ENCODE data around the gene TAOK1. TPM values are rescaled to one million over a fixed set of nuclear protein-coding genes. Genes with fewer than 3 reads are reported as not detected.

Gene TAOK1
- total RNA-seq, 2 experiments from 2014 or later, result 21.8 to 21.9 TPM

- peaks cover 49% of the 10 kb centered on the region for H3K4me1 Mint-ChIP-seq (ENCODE audit: low read depth)
- H3K9me3 Mint-ChIP-seq, result peaks cover 2% of the 10 kb centered on the region
- no peaks in the 10 kb centered on the region for H3K27me3 Mint-ChIP-seq (ENCODE audit: low read depth)
- CTCF ChIA-PET, result interaction anchor here (1.5 to 7.7 kb wide), 3 partner anchors 10 to 34 kb away, joined by 9 to 56 read pairs (median 29); partner anchors contain the start of gene ANKRD13B
- H3K4me3 Mint-ChIP-seq, result no peak overlapping the region
- no peak overlapping the region for H3K27ac Mint-ChIP-seq
- peaks cover 23% of the 10 kb centered on the region for H3K36me3 Mint-ChIP-seq (ENCODE audit: low read depth)
- intact Hi-C loops (cut with micrococcal nuclease), result no loop called here
- DNase-seq, result no peak
Measured at GRCh38 chr17:29582772-29583171, 192.6 kb downstream of the TAOK1 start.

- intact Hi-C loops (cut with micrococcal nuclease), result no loop called here
- DNase-seq, result no peak
- Mint-ChIP-seq H3K27ac (peak overlapping the region; percentile 43), H3K9me3 (peaks cover 2% of the 10 kb centered on the region), H3K27me3 (ENCODE audit: low read depth) (no peaks in the 10 kb centered on the region), H3K36me3 (ENCODE audit: low read depth) (peaks cover 20% of the 10 kb centered on the region), H3K4me3 (no peak overlapping the region), H3K4me1 (ENCODE audit: low read depth) (peaks cover 54% of the 10 kb centered on the region)
- CTCF ChIA-PET, result interaction anchor here (1.2 to 1.5 kb wide), 3 partner anchors 8 to 34 kb away, joined by 4 to 9 read pairs (median 6); no protein-coding TSS in a partner anchor
Measured at GRCh38 chr17:29583324-29584248, 193.4 kb downstream of the TAOK1 start.

- no peak for DNase-seq
- H3K27me3 Mint-ChIP-seq (ENCODE audit: low read depth), result no peaks in the 10 kb centered on the region
- peak overlapping the region; percentile 77 for H3K27ac Mint-ChIP-seq
- intact Hi-C loops (cut with micrococcal nuclease), result no loop called here
- peaks cover 54% of the 10 kb centered on the region for H3K4me1 Mint-ChIP-seq (ENCODE audit: low read depth)
- peaks cover 2% of the 10 kb centered on the region for H3K9me3 Mint-ChIP-seq
- CTCF ChIA-PET, result interaction anchor here (1.2 to 1.5 kb wide), 3 partner anchors 9 to 33 kb away, joined by 4 to 9 read pairs (median 6); no protein-coding TSS in a partner anchor
- H3K4me3 Mint-ChIP-seq, result no peak overlapping the region
- peaks cover 20% of the 10 kb centered on the region for H3K36me3 Mint-ChIP-seq (ENCODE audit: low read depth)
Measured at GRCh38 chr17:29584452-29585079, 194.4 kb downstream of the TAOK1 start.

GRCh38 chr17:29585080-29585751, 195.1 kb downstream of the TAOK1 start:
- DNase-seq, result peak; percentile 54
- CTCF ChIA-PET, result interaction anchor here (0.7 to 1.8 kb wide), 3 partner anchors 28 to 32 kb away, joined by 3 to 7 read pairs (median 5); no protein-coding TSS in a partner anchor
- peaks cover 54% of the 10 kb centered on the region for H3K4me1 Mint-ChIP-seq (ENCODE audit: low read depth)

GRCh38 chr17:29586676-29587469, 196.7 kb downstream of the TAOK1 start:
- Mint-ChIP-seq H3K4me3 (peak overlapping the region; percentile 93), H3K27ac (peak overlapping the region; percentile 77), H3K4me1 (ENCODE audit: low read depth) (peaks cover 58% of the 10 kb centered on the region), H3K36me3 (ENCODE audit: low read depth) (peaks cover 8% of the 10 kb centered on the region), H3K27me3 (ENCODE audit: low read depth) (no peaks in the 10 kb centered on the region), H3K9me3 (no peaks in the 10 kb centered on the region)
- CTCF ChIA-PET, result interaction anchor here (0.5 to 3.3 kb wide), 6 partner anchors 13 to 412 kb away, joined by 3 to 16 read pairs (median 6); no protein-coding TSS in a partner anchor
- intact Hi-C loops (cut with micrococcal nuclease), result no loop called here
- DNase-seq, result no peak

More at GRCh38 chr17:29585080-29585751, 195.1 kb downstream of the TAOK1 start:
- H3K27me3 Mint-ChIP-seq (ENCODE audit: low read depth), result no peaks in the 10 kb centered on the region
- intact Hi-C loops (cut with micrococcal nuclease), result no loop called here
- peaks cover 15% of the 10 kb centered on the region for H3K36me3 Mint-ChIP-seq (ENCODE audit: low read depth)
- H3K27ac Mint-ChIP-seq, result peak overlapping the region; percentile 77
- peaks cover 2% of the 10 kb centered on the region for H3K9me3 Mint-ChIP-seq
- H3K4me3 Mint-ChIP-seq, result peak overlapping the region; percentile 56

GRCh38 chr17:29587591-29587990, 197.4 kb downstream of the TAOK1 start:
- Mint-ChIP-seq H3K27me3 (ENCODE audit: low read depth) (no peaks in the 10 kb centered on the region), H3K4me3 (peak overlapping the region; percentile 93), H3K4me1 (ENCODE audit: low read depth) (peaks cover 65% of the 10 kb centered on the region), H3K36me3 (ENCODE audit: low read depth) (peaks cover 5% of the 10 kb centered on the region), H3K9me3 (no peaks in the 10 kb centered on the region), H3K27ac (peak overlapping the region; percentile 53)
- intact Hi-C loops (cut with micrococcal nuclease), result no loop called here
- DNase-seq, result no peak
- CTCF ChIA-PET, result interaction anchor here (0.5 to 3.3 kb wide), 7 partner anchors 14 to 413 kb away, joined by 3 to 16 read pairs (median 4); no protein-coding TSS in a partner anchor

- DNase-seq, result no peak
- CTCF ChIA-PET, result interaction anchor here (0.6 to 3.3 kb wide), 8 partner anchors 8 to 301 kb away, joined by 3 to 16 read pairs (median 4); no protein-coding TSS in a partner anchor
- intact Hi-C loops (cut with micrococcal nuclease), result no loop called here
- Mint-ChIP-seq H3K9me3 (no peaks in the 10 kb centered on the region), H3K36me3 (ENCODE audit: low read depth) (peaks cover 4% of the 10 kb centered on the region), H3K4me1 (ENCODE audit: low read depth) (peaks cover 69% of the 10 kb centered on the region), H3K4me3 (peak overlapping the region; percentile 93), H3K27me3 (ENCODE audit: low read depth) (no peaks in the 10 kb centered on the region), H3K27ac (peak overlapping the region; percentile 88)
Measured at GRCh38 chr17:29588017-29588561, 197.9 kb downstream of the TAOK1 start.

GRCh38 chr17:29588562-29589411, 198.6 kb downstream of the TAOK1 start:
- Mint-ChIP-seq H3K27me3 (ENCODE audit: low read depth) (no peaks in the 10 kb centered on the region), H3K9me3 (no peaks in the 10 kb centered on the region), H3K4me1 (ENCODE audit: low read depth) (peaks cover 69% of the 10 kb centered on the region), H3K36me3 (ENCODE audit: low read depth) (peaks cover 2% of the 10 kb centered on the region), H3K27ac (peak overlapping the region; percentile 88), H3K4me3 (peak overlapping the region; percentile 93)
- CTCF ChIA-PET, result interaction anchor here (0.9 to 3.3 kb wide), 6 partner anchors 9 to 219 kb away, joined by 3 to 16 read pairs (median 4); no protein-coding TSS in a partner anchor
- peak; percentile 62 for DNase-seq
- intact Hi-C loops (cut with micrococcal nuclease), result loop anchor here (1.0 kb wide), 2 partner anchors 29 to 198 kb away; partner anchors contain the start of gene TAOK1

GRCh38 chr17:29589524-29590410, 199.6 kb downstream of the TAOK1 start, which contains the start of gene GIT1:
Gene GIT1, minus strand, starts transcription at chr17:29589648. Its CDS starts 270 bp downstream, at chr17:29589378.
- H3K4me3 Mint-ChIP-seq, result peak within 1 kb of the TSS; percentile 93
- intact Hi-C loops (cut with micrococcal nuclease), result loop anchor here (1.0 to 5.0 kb wide), 4 partner anchors 28 to 442 kb away; partner anchors contain the start of genes NUFIP2 and TAOK1
- peaks cover 2% of the 10 kb centered on the region for H3K36me3 Mint-ChIP-seq (ENCODE audit: low read depth)
- H3K9me3 Mint-ChIP-seq, result no peaks in the 10 kb centered on the region
- H3K27me3 Mint-ChIP-seq (ENCODE audit: low read depth), result no peaks in the 10 kb centered on the region
- peaks cover 70% of the 10 kb centered on the region for H3K4me1 Mint-ChIP-seq (ENCODE audit: low read depth)
- CTCF ChIA-PET, result interaction anchor here (1.0 to 4.5 kb wide), 2 partner anchors 11 to 22 kb away, joined by 6 to 56 read pairs; partner anchors contain the start of gene TP53I13
- DNase-seq, result peak; percentile 84
- peak within 1 kb of the TSS; percentile 88 for H3K27ac Mint-ChIP-seq
